GM12878 (cell line): Measurements from ENCODE around the gene KIF5C. TPM values are rescaled to one million over a fixed set of nuclear protein-coding genes. Genes with fewer than 3 reads are reported as not detected.

Experiments
- ATAC-seq: fragments of 200-7000 bp; cut with Tn5 transposase; 3 replicates; pipeline ENCODE4 v1.9.1; 2020; ENCODE audit warnings: mild to moderate bottlenecking, moderate library complexity
- BruUV-seq: library from RNA; stranded (reverse); fragments of 400-500 nt; replicated peaks from 2 replicates; lab custom pipeline; 2021; lab: Mats Ljungman, UMichigan
- CTCF ChIA-PET: fragments of 300-600 bp; sonication (Branson Sonifier 250); formaldehyde crosslinking; extraction: SDS; loops from one replicate; lab custom pipeline; 2021; ENCODE audit warnings: inconsistent platforms; lab: Yijun Ruan, JAX
- POLR2A ChIA-PET: fragments of 350-600 bp; formaldehyde crosslinking; extraction: SDS; loops from one replicate; lab custom pipeline; 2021; ENCODE audit warnings: inconsistent platforms; lab: Charles Lee
- RAD21 ChIA-PET: fragments of 300-600 bp; sonication (Branson Sonifier 250); formaldehyde crosslinking; loops from one replicate; lab custom pipeline; 2023; ENCODE audit warnings: antibody characterized with exemption; ENCODE audit not compliant: unreplicated experiment; lab: Charles Lee
- SMC1A ChIA-PET: fragments of 300-600 bp; sonication (Branson Sonifier 250); formaldehyde crosslinking; loops from one replicate; lab custom pipeline; 2023; ENCODE audit not compliant: unreplicated experiment, uncharacterized antibody; lab: Charles Lee
- DNase-seq: peaks from one replicate; pipeline ENCODE4 v3.0.0-alpha.2; 2011; ENCODE audit warnings: low read depth, low spot score
- FAIRE-seq: peaks from 3 replicates; lab custom pipeline; 2011; peaks lifted over from hg19 to GRCh38; lab: Jason Lieb, UNC
- H2AFZ ChIP-seq: 2 replicates; pipeline ENCODE4 v1.6.0; 2011; ENCODE audit warnings: low read depth, low read length, control low read depth; ENCODE audit not compliant: control insufficient read depth
- H3K27ac ChIP-seq: 2 replicates; pipeline ENCODE4 v1.5.1; 2011; ENCODE audit warnings: control low read depth; ENCODE audit not compliant: control insufficient read depth, insufficient read depth
- H3K27me3 ChIP-seq, 2 experiments: replicated peaks in 1 of 2; 2 replicates each; pipeline versions ENCODE4 v1.6.0 to v1.6.1; 2011; ENCODE audit warnings: low read length in 1 of 2; ENCODE audit not compliant: control insufficient read depth in 2 of 2, insufficient read depth in 2 of 2
- H3K36me3 ChIP-seq, 2 experiments: 2 replicates each; pipeline ENCODE4 v1.5.1; 2011; ENCODE audit warnings: low read length in 1 of 2; ENCODE audit not compliant: control insufficient read depth in 2 of 2, insufficient read depth in 2 of 2
- H3K4me1 ChIP-seq: 2 replicates; pipeline ENCODE4 v1.6.1; 2011; ENCODE audit warnings: mild to moderate bottlenecking, low read length, moderate library complexity, mixed read lengths; ENCODE audit not compliant: control insufficient read depth, insufficient read depth
- H3K4me2 ChIP-seq: 2 replicates; pipeline ENCODE4 v1.6.0; 2011; ENCODE audit warnings: control low read depth; ENCODE audit not compliant: control insufficient read depth, insufficient read depth
- H3K4me3 ChIP-seq: fragments of 200-600 bp; sonication (generic); 2 replicates; pipeline ENCODE4 v1.5.1; 2016
- H3K79me2 ChIP-seq: 2 replicates; pipeline ENCODE4 v1.6.0; 2011; ENCODE audit warnings: low read length; ENCODE audit not compliant: control insufficient read depth, insufficient read depth
- H3K9ac ChIP-seq: 2 replicates; pipeline ENCODE4 v1.8.0; 2011; ENCODE audit warnings: low read length, control low read depth, mixed read lengths; ENCODE audit not compliant: control insufficient read depth, insufficient read depth
- H3K9me3 ChIP-seq: replicated peaks from 3 replicates; pipeline ENCODE4 v1.5.1; 2011; ENCODE audit warnings: mild to moderate bottlenecking, low read length; ENCODE audit not compliant: control insufficient read depth, insufficient read depth
- H4K20me1 ChIP-seq: 2 replicates; pipeline ENCODE4 v1.6.0; 2011; ENCODE audit not compliant: control insufficient read depth, insufficient read depth
- ATF3 ChIP-seq: IDR thresholded peaks from 2 replicates; pipeline ENCODE4 v1.6.1; 2011; ENCODE audit warnings: low read depth, mild to moderate bottlenecking, low read length, moderate library complexity, borderline replicate concordance; ENCODE audit errors: extremely low read depth
- BCL3 ChIP-seq: IDR thresholded peaks from 2 replicates; pipeline ENCODE4 v1.6.1; 2011; ENCODE audit warnings: borderline replicate concordance, low read depth, mild to moderate bottlenecking, moderate library complexity, low read length; ENCODE audit not compliant: insufficient read depth, poor library complexity, severe bottlenecking
- EED ChIP-seq: sonication (generic); IDR thresholded peaks from 2 replicates; pipeline ENCODE4 v1.6.1; 2016; ENCODE audit warnings: antibody characterized with exemption, low read depth
- ETV6 ChIP-seq, 2 experiments: fragments of 450-650 bp in 1 of 2; IDR thresholded peaks in 1 of 2; conservative IDR thresholded peaks in 1 of 2; 2 replicates each; pipeline ENCODE4 v1.6.1; 2014; ENCODE audit warnings: antibody characterized with exemption in 1 of 2, borderline replicate concordance in 1 of 2, low read depth in 1 of 2, mild to moderate bottlenecking in 1 of 2, moderate library complexity in 1 of 2
- HDAC2 ChIP-seq: fragments of 200-600 bp; sonication (generic); IDR thresholded peaks from 2 replicates; pipeline ENCODE4 v1.6.1; 2017
- HDGF ChIP-seq: fragments of 450-650 bp; IDR thresholded peaks from 2 replicates; pipeline ENCODE4 v1.6.1; 2016; ENCODE audit warnings: antibody characterized with exemption
- KAT2A ChIP-seq: conservative IDR thresholded peaks from 2 replicates; pipeline ENCODE4 v1.6.1; 2011; ENCODE audit warnings: low read depth, low read length; ENCODE audit not compliant: control insufficient read depth
- KLF5 ChIP-seq: fragments of 450-650 bp; IDR thresholded peaks from 2 replicates; pipeline ENCODE4 v1.6.1; 2014; ENCODE audit warnings: mild to moderate bottlenecking; ENCODE audit not compliant: partially characterized antibody
- PAX8 ChIP-seq: fragments of 450-650 bp; IDR thresholded peaks from 2 replicates; pipeline ENCODE4 v1.6.1; 2017; ENCODE audit warnings: mild to moderate bottlenecking, moderate library complexity
- TCF7 ChIP-seq: IDR thresholded peaks from 2 replicates; pipeline ENCODE4 v1.6.1; 2014; ENCODE audit warnings: antibody characterized with exemption, borderline replicate concordance
- WGBS: methylation state at CpG from one replicate; pipeline ENCODE4 v1.1.6; 2016; ENCODE audit warnings: low lambda C conversion rate; ENCODE audit not compliant: insufficient replicate concordance, insufficient coverage; ENCODE audit errors: missing lambda C conversion rate; 5-methylcytosine and 5-hydroxymethylcytosine counted together
- in situ Hi-C: fragments of 300-500 bp; cut with MboI; formaldehyde crosslinking; loops from 9 replicates; pipeline ENCODE4 v1.14.3; 2018; ENCODE audit warnings: mixed read lengths
- intact Hi-C: fragments of 100-400 bp; cut with micrococcal nuclease; formaldehyde crosslinking; loops from one replicate; pipeline ENCODE4 v1.14.2; 2022; ENCODE audit not compliant: unreplicated experiment
- polyA plus RNA-seq, 11 experiments: library from polyadenylated mRNA; depleted of rRNA in 4 of 11; unstranded in 6 of 11; stranded (reverse) in 5 of 11; fragments of >200 nt; fragmentation: Nextera tagmentation in 4 of 11; fragmentation: Illumina TruSeq in 1 of 11; extraction: Ambion mirVana in 4 of 11; extraction: Trizol in 1 of 11; gene quantifications; 1 replicate in 1 of 11; 2 replicates in 10 of 11; pipeline versions ENCODE4 v1.2.1 to v1.2.3, GENCODE V29; 2011 to 2016; ENCODE audit warnings: inconsistent platforms in 2 of 11, missing spikeins in 2 of 11, low read depth in 1 of 11
- total RNA-seq, 4 experiments: library from RNA; depleted of rRNA in 3 of 4; stranded (reverse); fragments of >200 nt in 3 of 4; fragmentation: Illumina TruSeq in 1 of 4; extraction: Trizol in 1 of 4; gene quantifications; 2 replicates each; pipeline versions ENCODE4 v1.2.1 to v1.2.3, GENCODE V29; 2013 to 2021

The KIF5C gene
- total and polyA plus RNA-seq, 10 of the 15 experiments (the other 5 are each of a cell fraction or from before 2014, with no cell fraction given): 0.08 to 0.49 (median 0.24) TPM

- Histone ChIP-seq H3K4me3 (no peak overlapping the region), H3K4me2 (no peak overlapping the region), H3K9ac (no peak overlapping the region), H3K9me3 (no peaks in the 10 kb centered on the region), H3K27ac (no peak overlapping the region), H3K4me1 (peaks cover 4% of the 10 kb centered on the region; the same call in 1 of the 2 replicates), H3K79me2 (no peaks in the 10 kb centered on the region), H3K27me3 (no peaks in the 10 kb centered on the region), H3K36me3 (no peaks in the 10 kb centered on the region), H2AFZ (no peak overlapping the region), H4K20me1 (no peaks in the 10 kb centered on the region)
- ATAC-seq (no peak), FAIRE-seq (no peak), DNase-seq (no peak)
- 71% methylated on average over 6 of the region's 6 CpGs for WGBS
- SMC1A ChIA-PET: no interaction called here
- POLR2A ChIA-PET: no interaction called here
- in situ Hi-C loops (no loop called here), intact Hi-C loops (no loop called here)
- no TSS peak for BruUV-seq
- TF ChIP-seq EED (no peak), ATF3 (no peak), TCF7 (no peak), HDGF (no peak), BCL3 (no peak), ETV6 (conservative IDR thresholded peaks at IDR 0.05 in 1 of 2, IDR thresholded peaks at IDR 0.05 in 1 of 2; ENCODE audit: borderline replicate concordance in 1 of 2, low read depth in 1 of 2) (no peak), HDAC2 (no peak), PAX8 (no peak), KAT2A (no peak), KLF5 (no peak)
- RAD21 ChIA-PET: no interaction called here
- CTCF ChIA-PET: no interaction called here
Measured at GRCh38 chr2:148996805-148997204, 121.8 kb downstream of the KIF5C start.
